Astrocyte (in vitro differentiated cells and primary cell): ENCODE results near the gene ZFYVE1.

ENCODE experiments used
- EZH2 ChIP-seq: IDR thresholded peaks from 2 replicates; pipeline ENCODE4 v1.6.1; 2012; ENCODE audit warnings: mild to moderate bottlenecking, low read length, inconsistent platforms; ENCODE audit not compliant: insufficient read depth
- TF ChIP-seq, protein P1 (sequence below): IDR thresholded peaks from 2 replicates; pipeline ENCODE4 v1.5.1; 2011; ENCODE audit warnings: low read depth, mild to moderate bottlenecking, inconsistent platforms, low read length, moderate library complexity; ENCODE audit not compliant: insufficient read depth

- TF ChIP-seq EZH2, result no peak
- TF ChIP-seq, protein P1, sequence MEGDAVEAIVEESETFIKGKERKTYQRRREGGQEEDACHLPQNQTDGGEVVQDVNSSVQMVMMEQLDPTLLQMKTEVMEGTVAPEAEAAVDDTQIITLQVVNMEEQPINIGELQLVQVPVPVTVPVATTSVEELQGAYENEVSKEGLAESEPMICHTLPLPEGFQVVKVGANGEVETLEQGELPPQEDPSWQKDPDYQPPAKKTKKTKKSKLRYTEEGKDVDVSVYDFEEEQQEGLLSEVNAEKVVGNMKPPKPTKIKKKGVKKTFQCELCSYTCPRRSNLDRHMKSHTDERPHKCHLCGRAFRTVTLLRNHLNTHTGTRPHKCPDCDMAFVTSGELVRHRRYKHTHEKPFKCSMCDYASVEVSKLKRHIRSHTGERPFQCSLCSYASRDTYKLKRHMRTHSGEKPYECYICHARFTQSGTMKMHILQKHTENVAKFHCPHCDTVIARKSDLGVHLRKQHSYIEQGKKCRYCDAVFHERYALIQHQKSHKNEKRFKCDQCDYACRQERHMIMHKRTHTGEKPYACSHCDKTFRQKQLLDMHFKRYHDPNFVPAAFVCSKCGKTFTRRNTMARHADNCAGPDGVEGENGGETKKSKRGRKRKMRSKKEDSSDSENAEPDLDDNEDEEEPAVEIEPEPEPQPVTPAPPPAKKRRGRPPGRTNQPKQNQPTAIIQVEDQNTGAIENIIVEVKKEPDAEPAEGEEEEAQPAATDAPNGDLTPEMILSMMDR, result no peak
Observed at GRCh38 chr14:73007835-73008234, 19.1 kb downstream of the ZFYVE1 start.
